HG02970 (cell line): ENCODE results near the gene SMIM27.
"Not testable (repeated sequence)": the region's sequence is repeated elsewhere in the genome, so short reads cannot be mapped to it uniquely, and the experiment has no call there.

ENCODE experiments used
- ATAC-seq: cut with Tn5 transposase; IDR thresholded peaks from one replicate; pipeline ENCODE4 v1.9.1; 2021; ENCODE audit warnings: mild to moderate bottlenecking, moderate library complexity, moderate number of reproducible peaks; ENCODE audit not compliant: unreplicated experiment, low FRiP score

SMIM27 gene

DNA sequence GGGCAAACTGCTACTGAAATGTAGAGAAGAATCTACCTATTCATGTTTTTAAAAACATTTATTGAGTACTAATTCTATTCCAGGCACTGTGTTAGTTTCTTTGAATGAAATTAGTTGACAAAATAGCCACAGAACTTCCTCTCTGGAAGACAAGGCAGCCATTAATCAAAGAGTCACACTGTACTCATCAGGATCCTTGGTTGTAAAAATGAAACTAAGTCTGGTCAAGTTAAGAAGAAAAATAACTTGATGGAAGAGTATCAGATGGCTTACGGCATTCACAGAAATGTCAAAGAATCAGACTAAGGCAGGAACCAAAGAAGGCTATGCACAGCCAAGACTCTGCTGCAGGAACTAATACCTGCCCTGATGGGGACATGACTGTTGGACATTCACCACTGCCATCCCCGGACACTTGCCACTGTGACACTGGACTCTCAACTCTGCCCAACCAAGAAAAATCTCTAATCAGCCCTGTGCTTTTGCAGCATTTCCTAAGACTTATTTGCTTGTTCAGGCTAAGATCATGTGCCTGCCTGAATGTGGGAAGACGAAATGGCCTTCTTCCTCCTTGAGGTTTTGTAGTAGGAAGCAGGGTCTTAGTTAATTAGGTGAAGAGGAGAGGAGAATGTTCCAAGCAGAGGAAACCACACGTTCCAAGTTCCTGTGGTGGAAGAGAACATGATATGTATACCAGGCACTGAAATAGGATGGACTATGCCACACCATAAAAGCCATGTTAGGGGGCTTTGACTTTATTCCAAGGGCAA, 44.2 kb downstream of the SMIM27 start:
- no peak for ATAC-seq

- no peak for ATAC-seq
Observed at GRCh38 chr9:32596936-32597335, 44.8 kb downstream of the SMIM27 start.

DNA sequence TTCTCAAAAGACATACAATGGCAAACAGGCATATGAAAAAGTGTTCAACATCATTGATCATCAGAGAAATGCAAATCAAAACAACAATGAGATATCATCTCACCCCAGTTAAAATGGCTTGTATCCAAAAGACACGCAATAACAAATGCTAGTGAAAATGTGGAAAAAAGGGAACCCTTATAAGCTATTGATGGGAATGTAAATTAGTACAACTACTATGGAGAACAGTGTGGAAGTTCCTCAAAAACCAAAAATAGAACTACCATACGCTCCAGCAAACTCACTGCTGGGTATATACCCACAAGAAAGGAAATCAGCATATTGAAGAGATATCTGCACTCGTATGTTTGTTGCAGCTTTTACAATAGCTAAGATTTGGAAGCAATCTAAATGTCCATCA, 46.9 kb downstream of the SMIM27 start:
- ATAC-seq: not testable (repeated sequence)
